Hepatocyte (in vitro differentiated cells): ENCODE data around the gene BAX.

Source experiments
- CTCF ChIP-seq: fragments of 200-600 bp; sonication (generic); IDR thresholded peaks from 2 replicates; pipeline ENCODE4 v1.5.1; 2016; ENCODE audit warnings: antibody characterized with exemption, mild to moderate bottlenecking; ENCODE audit not compliant: poor library complexity
- EZH2phosphoT487 ChIP-seq: fragments of 200-600 bp; sonication (generic); IDR thresholded peaks from one replicate; pipeline ENCODE4 v1.6.1; 2018; ENCODE audit warnings: antibody characterized with exemption, mild to moderate bottlenecking, low read depth, moderate library complexity; ENCODE audit not compliant: unreplicated experiment, severe bottlenecking

DNA sequence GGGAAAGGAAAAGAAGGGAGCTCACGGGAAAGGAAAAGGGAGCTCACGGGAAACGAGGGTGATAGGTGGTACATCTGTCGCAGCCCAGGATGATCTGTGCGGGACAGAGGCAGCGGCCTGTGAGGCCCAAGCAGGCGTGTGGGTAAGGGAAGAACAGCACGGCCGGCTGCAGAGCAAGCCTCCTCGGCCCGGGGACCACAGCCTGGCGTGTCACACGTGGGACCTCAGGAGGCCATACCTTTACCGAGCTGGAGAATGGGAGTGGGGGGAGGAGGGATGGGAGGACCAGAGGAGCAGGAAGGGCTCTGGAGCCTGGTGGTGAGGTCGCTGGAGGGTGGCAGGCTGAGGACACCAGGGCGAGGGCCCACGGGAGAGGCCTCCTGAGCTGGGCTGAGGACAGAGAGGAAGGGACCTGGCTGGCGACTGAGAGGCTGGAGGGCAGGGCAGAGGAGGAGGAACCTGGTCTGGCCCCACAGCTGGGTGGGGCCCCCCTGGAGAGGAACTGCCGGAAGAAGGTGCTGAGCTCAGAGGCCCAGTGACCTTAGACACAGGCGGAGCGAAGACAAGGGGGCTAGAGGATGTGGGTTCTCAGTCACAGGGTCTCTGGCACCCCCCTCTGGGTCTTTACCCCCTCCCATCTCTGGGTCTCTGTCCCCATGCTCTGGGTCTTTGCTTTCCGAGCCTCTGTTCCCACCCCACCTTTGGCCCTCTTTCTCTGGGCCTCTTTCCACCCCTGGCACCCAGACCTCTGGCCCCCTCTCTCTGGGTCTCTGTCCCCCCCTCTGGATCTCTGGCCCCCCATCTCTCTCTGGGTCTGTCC, 7.6 kb downstream of the BAX start:
- TF ChIP-seq EZH2phosphoT487 (no peak), CTCF (no peak)
